HL-60 (cell line): ENCODE results near the gene FOXK2.

Experiments used
- CTCF ChIP-seq: IDR thresholded peaks from one replicate; pipeline ENCODE4 v1.5.1; 2011; ENCODE audit warnings: low read length, control low read depth, inconsistent platforms; ENCODE audit not compliant: insufficient read depth
- POLR2AphosphoS5 ChIP-seq: IDR thresholded peaks from 2 replicates; pipeline ENCODE4 v1.6.1; 2012; ENCODE audit warnings: low read depth
- REST ChIP-seq: IDR thresholded peaks from 2 replicates; pipeline ENCODE4 v1.6.1; 2012; ENCODE audit warnings: low read depth; ENCODE audit not compliant: insufficient replicate concordance

GRCh38 chr17:82583720-82584234 is 64.2 kb downstream of the FOXK2 start:
- TF ChIP-seq CTCF: no peak
- TF ChIP-seq POLR2AphosphoS5: no peak
- no peak for TF ChIP-seq REST
